ENCODE results near the gene SLC49A3.
A peak's percentile ranks its signal among the peaks of the same experiment; 100 is the strongest.
"Not testable (repeated sequence)": the region's sequence is repeated elsewhere in the genome, so short reads cannot be mapped to it uniquely, and the experiment has no call there.

SLC49A3 gene

DNA sequence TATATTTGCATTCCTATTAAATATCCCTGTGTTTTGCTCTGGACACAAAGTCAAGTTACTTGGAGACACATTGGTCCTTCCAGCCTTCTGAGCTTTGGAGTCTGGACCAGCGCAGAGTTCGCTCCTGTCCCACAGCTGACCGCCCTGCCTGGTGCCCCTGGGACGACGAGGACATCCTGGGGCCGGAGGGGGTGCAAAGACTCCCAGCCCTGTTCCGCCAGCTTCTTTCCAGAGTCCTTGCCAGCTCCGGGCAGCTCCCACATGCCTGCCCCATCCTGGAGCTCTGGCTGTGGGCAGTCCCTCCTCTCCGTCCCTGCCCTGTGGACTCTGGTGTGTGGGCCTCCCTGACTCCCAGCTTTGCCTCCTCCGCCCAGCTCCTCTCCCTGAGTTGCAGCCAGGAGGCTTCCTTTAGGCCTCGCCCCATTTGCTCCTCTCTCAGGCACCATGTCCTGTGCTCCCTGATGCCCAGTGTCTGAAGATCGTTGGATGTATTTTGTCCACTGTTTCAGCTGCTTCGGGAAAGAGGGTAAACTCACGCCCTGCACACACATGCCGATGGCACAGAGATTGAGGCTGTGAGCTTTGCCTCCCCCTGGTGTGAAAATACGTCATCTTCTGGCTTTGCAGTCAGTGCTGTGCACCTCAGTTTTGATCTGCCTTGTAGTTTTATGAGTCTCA lies 11.8 kb upstream of the SLC49A3 start:
- DNase-seq = no peak

- no peak for DNase-seq
These were observed 11.0 kb upstream of the SLC49A3 start for GRCh38 chr4:699816-700580.

GRCh38 chr4:694341-694940 lies 5.5 kb upstream of the SLC49A3 start:
- DNase-seq = not testable (repeated sequence)

DNA sequence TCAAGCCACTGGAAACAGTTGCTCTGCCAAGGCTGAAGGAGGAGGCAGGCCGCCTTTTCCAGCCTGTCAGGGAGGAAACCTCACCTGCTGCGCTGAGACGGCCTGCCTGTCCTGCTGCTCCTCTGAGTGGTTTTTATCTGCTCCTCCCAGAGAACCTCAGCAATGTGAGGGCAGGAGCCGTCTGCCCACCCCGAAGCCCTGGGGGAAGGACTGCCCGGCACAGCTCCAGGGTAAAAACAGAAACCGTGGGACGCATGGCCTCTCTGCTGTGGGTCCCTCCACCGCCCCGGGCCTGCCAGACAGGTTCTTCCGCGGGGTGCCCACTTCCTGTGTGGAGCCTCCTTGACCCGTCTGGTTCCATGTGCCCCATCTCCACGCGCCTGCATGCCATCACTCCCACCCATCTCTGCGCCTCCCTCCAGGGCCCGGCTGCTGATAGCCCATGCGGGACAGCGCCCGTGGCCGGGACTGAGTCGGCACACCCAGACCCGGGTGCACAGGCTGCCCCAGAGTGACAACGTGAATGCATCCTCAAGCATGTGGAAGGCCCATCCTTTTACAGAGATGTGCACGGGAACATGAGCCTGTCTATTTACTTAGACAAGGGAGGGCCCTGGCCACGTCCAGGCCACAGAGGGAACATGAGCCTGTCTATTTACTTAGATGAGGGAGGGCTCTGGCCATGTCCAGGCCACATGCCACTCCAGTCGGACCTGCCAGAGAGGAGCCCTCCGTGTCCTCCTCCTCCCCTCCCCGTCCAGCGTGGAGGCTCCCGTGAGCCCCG lies 4.0 kb upstream of the SLC49A3 start:
- no peak for DNase-seq

GRCh38 chr4:689723-690122 lies 772 bp upstream of the SLC49A3 start:
- no peak for DNase-seq

DNA sequence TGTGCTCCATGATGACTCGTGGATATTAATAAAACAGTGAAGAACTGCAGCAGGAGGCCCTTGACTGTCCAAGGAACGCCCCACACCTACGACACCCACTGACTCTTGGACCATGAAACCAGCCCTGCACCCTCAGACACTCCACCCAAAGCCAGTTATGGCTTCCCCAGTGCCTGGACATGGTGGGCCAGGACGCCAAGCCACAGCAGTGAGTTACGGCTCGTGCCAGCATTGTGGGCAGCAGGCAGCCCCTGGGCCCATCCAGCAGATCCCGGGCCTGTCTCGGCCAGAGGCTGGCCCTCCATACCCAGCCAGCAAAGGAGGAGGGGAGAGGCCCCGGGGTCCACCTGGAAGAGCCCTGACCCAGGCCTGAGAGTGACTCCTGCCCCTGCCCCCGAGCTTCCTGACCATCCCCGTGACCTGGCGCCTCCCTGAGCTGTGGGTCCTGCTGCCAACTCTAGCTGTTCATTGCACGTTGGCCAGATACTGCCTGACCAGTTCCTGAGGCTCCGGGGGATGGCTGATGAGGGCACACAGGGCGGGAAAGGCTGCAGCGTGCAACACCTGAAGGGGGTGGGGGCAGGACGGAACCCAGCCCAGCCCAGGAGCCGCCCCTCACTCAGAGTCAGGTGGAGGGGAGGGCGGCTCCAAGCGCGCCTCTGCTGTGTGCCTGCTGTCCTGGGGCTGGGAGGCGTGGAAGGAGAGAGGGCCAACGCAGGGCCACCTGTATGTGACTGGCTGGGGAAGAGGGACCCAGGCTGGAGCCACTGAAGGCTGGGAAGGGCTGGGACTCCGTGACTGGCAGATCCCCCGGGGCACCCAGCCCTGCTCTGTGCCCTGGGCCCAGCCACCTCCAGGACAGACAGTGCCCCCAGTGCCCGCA lies 739 bp downstream of the SLC49A3 start:
- DNase-seq = no peak

GRCh38 chr4:687048-687970 lies 1.6 kb downstream of the SLC49A3 start:
- DNase-seq = no peak

DNA sequence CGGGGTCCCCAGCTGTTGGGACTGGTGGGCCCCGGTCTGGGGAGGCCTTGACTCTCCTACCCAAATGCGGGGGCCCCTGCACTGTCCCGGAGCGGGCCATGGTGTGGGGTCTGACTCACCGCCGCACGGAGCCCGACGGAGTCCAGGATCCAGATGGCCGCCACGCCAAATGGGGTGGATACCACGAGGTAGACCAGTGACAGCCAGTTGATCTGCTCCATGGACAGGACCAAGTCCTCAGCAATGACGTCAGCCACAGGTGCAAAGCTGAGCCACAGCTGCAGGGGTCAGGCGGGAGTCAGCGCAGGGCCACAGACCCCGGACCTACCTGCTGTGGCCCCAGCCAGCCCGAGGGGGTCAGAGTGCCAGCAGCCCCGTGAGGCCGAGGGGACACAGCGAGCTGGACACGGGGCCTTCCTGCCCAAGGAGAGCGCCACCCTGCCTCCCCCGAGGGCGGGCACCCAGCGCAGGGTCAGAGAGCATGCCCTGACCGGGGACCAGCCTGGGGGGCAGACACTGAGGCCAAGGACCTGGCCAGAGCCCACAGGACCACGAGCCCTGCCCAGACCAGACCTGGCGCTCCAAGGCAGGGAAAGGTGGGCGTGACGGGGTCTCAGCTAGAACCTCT lies 2.4 kb downstream of the SLC49A3 start:
- DNase-seq = no peak

DNA sequence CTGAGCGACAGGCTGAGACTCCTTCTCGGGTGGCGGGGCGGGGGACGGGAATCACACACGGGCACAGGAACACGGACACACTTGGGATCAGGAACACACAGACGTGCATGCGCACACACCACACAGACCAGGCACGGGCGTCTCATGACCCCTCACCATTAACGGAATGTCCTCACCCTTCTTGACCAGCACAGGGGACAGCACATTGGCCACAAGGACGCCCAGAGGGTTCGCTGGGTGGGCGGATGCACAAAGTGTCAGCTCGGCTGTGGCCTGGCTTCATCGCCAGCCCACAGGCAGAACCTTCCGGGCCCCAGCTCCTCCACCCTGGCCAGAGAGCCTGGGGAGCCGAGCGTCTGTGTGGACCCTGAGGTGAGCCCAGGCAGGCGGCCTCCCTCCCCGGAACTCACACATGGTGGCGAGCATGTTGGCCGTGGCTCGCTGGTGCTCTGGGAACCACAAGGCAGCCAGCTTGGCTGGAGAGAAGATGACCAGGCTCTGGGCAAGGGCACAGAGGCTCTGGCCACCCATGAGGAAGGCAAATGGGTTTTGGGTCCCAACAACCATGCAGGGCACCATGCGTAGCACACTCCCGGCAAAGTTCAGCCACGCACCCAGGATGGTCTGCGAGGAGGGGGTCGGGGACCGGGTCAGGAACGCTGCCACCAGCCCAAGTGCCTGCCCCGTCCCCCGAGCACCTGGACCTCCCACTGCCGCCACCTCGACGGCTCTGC lies 3.1 kb downstream of the SLC49A3 start:
- no peak for DNase-seq

DNA sequence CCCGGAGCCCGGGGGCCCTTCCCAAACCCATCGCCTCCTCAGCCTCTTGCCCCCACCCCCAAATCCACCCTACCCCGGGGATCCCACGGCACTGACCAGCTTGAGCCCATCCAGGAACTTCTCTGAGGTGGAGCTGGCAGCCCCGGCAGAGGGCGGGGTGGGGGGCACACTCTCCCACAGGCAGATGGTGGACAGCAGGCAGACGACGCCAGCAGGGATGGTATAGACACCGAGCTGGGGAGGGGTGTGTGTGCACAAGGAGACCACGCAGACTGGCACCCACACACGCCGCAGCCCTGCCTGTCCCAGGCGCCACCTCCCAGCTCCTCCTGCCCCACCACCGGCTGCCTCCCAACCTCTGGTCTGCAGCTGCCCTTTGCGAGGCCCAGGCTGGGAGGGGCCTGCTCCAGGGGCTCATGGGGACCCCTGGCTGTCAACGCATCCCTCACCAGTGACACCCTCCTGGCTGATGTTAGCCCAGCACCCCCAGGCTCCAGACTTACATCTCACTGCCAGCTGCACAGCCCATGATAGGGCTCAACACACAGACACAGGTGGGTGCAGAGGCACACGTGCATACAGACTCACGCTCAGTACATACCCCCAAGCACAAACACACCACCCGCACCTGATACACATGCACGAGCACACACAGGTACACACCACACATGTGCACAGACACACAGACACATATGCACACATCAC lies 4.2 kb downstream of the SLC49A3 start:
- DNase-seq = no peak

- DNase-seq = no peak
These were observed 4.8 kb downstream of the SLC49A3 start for GRCh38 chr4:683982-684622.

DNA sequence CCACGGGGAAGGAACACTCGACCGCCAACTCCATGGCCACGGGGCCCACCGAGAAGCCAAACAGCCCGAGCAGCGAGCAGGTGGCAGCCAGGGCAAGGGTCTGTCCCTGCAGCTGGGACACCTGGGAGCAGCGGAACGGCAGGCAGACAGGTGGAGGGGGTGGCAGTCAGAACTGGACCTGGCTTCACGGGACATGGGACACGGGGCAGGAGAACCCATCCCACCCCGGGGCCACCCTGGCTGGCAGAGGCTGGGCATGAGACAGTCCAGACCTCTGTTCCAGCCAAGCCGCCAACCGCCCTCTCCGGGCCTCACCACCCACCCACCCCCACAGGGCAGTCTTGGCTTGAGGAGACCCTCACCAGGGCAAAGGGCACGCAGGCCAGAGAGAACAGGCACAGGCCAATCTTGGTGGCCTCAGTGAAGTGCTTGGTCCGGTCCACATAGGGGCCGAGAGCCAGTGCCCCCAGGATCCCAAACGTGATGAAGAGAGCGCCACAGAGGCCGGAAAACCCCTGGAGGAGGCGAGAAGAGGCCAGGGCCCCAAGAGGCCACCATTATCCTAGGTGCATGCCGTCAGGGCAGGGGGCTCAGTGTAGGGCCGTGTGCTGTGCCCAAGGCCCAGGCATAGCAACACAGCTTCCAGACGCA lies 5.6 kb downstream of the SLC49A3 start:
- no peak for DNase-seq

- DNase-seq = peak; percentile 8
These were observed 6.3 kb downstream of the SLC49A3 start for GRCh38 chr4:682490-683172.

GRCh38 chr4:681736-682451 lies 7.1 kb downstream of the SLC49A3 start:
- DNase-seq = peak; percentile 22

DNA sequence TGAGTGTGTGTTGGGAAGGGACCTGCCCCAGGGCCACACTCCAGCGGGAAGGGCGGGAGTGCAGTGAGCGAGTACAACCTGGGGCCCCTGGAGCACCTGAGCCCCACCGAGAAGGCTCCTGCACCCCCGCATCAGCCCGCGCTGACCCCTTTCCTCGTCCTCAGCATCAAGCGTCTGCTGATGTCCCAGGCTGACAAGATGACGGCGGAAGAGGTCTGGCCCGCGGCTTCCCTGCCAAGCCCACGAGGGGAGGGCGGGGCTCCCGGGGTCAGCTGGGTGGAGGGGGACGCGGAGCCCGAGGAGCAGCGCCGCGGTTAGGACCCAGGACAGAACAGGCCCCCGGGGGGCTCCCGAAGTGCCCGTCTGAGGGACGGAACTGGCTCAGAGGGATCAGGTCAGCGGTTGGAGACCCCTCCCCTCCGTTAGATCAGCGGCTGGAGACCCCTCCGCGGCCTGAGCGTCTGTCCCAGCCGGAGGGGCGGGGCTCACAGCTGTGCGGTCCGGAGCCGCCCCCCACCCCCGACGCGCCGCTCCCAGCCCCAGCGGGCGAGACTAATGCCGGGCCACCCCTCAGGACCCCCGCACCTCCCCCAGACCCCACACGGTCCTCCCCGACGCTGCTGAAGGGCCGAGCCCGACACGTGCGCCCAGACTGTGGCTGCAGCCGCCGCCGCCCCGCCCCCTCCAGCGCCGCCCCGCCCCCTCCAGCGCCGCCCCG lies 7.9 kb downstream of the SLC49A3 start:
- DNase-seq = no peak

DNA sequence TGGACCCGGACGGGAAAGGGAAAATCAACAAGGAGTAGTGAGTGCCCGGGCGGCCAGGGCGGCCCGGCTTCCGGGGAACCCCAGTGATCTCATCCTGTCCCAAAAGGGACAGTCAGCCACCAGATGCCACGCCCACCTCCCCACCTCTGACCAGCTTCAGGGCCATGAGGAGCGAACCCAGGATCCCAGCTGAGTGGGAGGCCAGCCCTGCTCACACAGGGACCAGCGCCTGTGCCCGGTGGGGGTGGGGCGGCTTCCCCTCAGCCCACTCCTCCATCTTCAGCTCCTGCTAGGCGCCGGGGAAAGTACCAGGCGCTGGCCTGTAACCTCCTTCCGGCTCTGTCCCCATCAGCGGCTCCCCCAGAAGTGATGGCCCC lies 8.4 kb downstream of the SLC49A3 start:
- DNase-seq = no peak

All from NCI-H510A treated with DMSO at 0.1 percent for 48 hours (cell line).